Fibroblast of lung (primary cell): Measurements from ENCODE around the gene SLC4A8. TPM values are rescaled to one million over a fixed set of nuclear protein-coding genes. Genes with fewer than 3 reads are reported as not detected.

Experiments used
- DNase-seq, 2 donors: peaks; one replicate each; pipeline versions ENCODE4 v3.0.0 to v3.0.0-alpha.2; 2010; ENCODE audit warnings: low read depth in 2 of 2
- H2AFZ ChIP-seq: 2 replicates; pipeline ENCODE4 v1.5.1; 2012; ENCODE audit warnings: low read length, control low read depth, inconsistent platforms
- H3K27ac ChIP-seq: 2 replicates; pipeline ENCODE4 v1.5.1; 2011; ENCODE audit warnings: low read length, control low read depth; ENCODE audit not compliant: insufficient read depth
- H3K27me3 ChIP-seq: 2 replicates; pipeline ENCODE4 v1.5.1; 2011; ENCODE audit warnings: mild to moderate bottlenecking, low read length; ENCODE audit not compliant: control insufficient read depth, insufficient read depth
- H3K36me3 ChIP-seq: 2 replicates; pipeline ENCODE4 v1.5.1; 2011; ENCODE audit warnings: low read length; ENCODE audit not compliant: control insufficient read depth, insufficient read depth
- H3K4me1 ChIP-seq: 2 replicates; pipeline ENCODE4 v1.5.1; 2011; ENCODE audit warnings: low read length; ENCODE audit not compliant: control insufficient read depth, insufficient read depth; ENCODE audit errors: extremely low read depth
- H3K4me2 ChIP-seq: 2 replicates; pipeline ENCODE4 v1.5.1; 2011; ENCODE audit warnings: low read length, control low read depth; ENCODE audit not compliant: insufficient read depth; ENCODE audit errors: extremely low read depth
- H3K4me3 ChIP-seq, 4 experiments: fragments of 200-600 bp in 1 of 4; sonication (generic) in 1 of 4; replicated peaks in 1 of 4; 2 replicates each; pipeline ENCODE4 v1.5.1; 2011 to 2016; ENCODE audit warnings: low read length in 4 of 4, low read depth in 3 of 4, mild to moderate bottlenecking in 3 of 4, control low read depth in 2 of 4, inconsistent platforms in 1 of 4, mixed read lengths in 1 of 4; ENCODE audit not compliant: insufficient read depth in 1 of 4; ENCODE audit errors: control extremely low read depth in 1 of 4
- H3K79me2 ChIP-seq: 2 replicates; pipeline ENCODE4 v1.5.1; 2012; ENCODE audit warnings: mild to moderate bottlenecking, low read length, inconsistent platforms; ENCODE audit not compliant: control insufficient read depth, insufficient read depth
- H3K9ac ChIP-seq: 2 replicates; pipeline ENCODE4 v1.5.1; 2011; ENCODE audit warnings: mild to moderate bottlenecking, low read length, control low read depth; ENCODE audit not compliant: insufficient read depth
- H3K9me3 ChIP-seq: 2 replicates; pipeline ENCODE4 v1.5.1; 2012; ENCODE audit warnings: low read depth, low read length; ENCODE audit not compliant: control insufficient read depth, insufficient read depth
- H4K20me1 ChIP-seq: 2 replicates; pipeline ENCODE4 v1.5.1; 2011; ENCODE audit warnings: low read length; ENCODE audit not compliant: control insufficient read depth, insufficient read depth; ENCODE audit errors: extremely low read depth
- CTCF ChIP-seq, 2 donors: IDR thresholded peaks in 1 of 2; conservative IDR thresholded peaks in 1 of 2; 1 replicate in 1 of 2; 2 replicates in 1 of 2; pipeline ENCODE4 v1.5.1; 2011 to 2012; ENCODE audit warnings: low read length in 2 of 2, control low read depth in 1 of 2, inconsistent platforms in 1 of 2, low read depth in 1 of 2, mild to moderate bottlenecking in 1 of 2
- EZH2 ChIP-seq: IDR thresholded peaks from 2 replicates; pipeline ENCODE4 v1.5.1; 2012; ENCODE audit warnings: low read length, control low read depth, mild to moderate bottlenecking; ENCODE audit errors: missing control alignments
- polyA plus RNA-seq, 2 donors: library from polyadenylated mRNA; depleted of rRNA in 1 of 2; stranded (reverse) in 1 of 2; unstranded in 1 of 2; fragments of >200 nt; gene quantifications; 2 replicates each; pipeline ENCODE4 v1.2.1, GENCODE V29; 2011 to 2012; ENCODE audit warnings: missing spikeins in 1 of 2
- total RNA-seq: library from RNA; depleted of rRNA; stranded (reverse); fragments of >200 nt; gene quantifications from 2 replicates; pipeline ENCODE4 v1.2.1, GENCODE V29; 2014

Gene SLC4A8
- total and polyA plus RNA-seq, 2 donors (not counting 1 experiment from before 2014, with no cell fraction given) = 4.9 to 7.3 TPM

GRCh38 chr12:51527966-51528365 lies 103.3 kb downstream of the SLC4A8 start:
- no peak overlapping the region for H3K4me3 ChIP-seq
- H2AFZ ChIP-seq = no peak overlapping the region
- peaks cover 5% of the 10 kb centered on the region for H3K4me1 ChIP-seq
- TF ChIP-seq EZH2 (no peak), CTCF (conservative IDR thresholded peaks at IDR 0.05 in 1 of 2, IDR thresholded peaks at IDR 0.05 in 1 of 2; ENCODE audit: low read depth in 1 of 2, low read length in 2 of 2) (no peak)
- H3K27me3 ChIP-seq = no peaks in the 10 kb centered on the region
- no peaks in the 10 kb centered on the region for H3K9me3 ChIP-seq
- H3K4me2 ChIP-seq = no peak overlapping the region
- DNase-seq = no peak
- H3K79me2 ChIP-seq = no peaks in the 10 kb centered on the region
- no peaks in the 10 kb centered on the region for H3K36me3 ChIP-seq
- H4K20me1 ChIP-seq = no peaks in the 10 kb centered on the region
- no peak overlapping the region for H3K9ac ChIP-seq
- H3K27ac ChIP-seq = no peak overlapping the region

- H4K20me1 ChIP-seq = no peaks in the 10 kb centered on the region
- H3K4me2 ChIP-seq = no peak overlapping the region
- no peak for TF ChIP-seq CTCF (conservative IDR thresholded peaks at IDR 0.05 in 1 of 2, IDR thresholded peaks at IDR 0.05 in 1 of 2; ENCODE audit: low read depth in 1 of 2, low read length in 2 of 2)
- TF ChIP-seq EZH2 = no peak
- no peak overlapping the region for H3K27ac ChIP-seq
- H3K36me3 ChIP-seq = no peaks in the 10 kb centered on the region
- H3K4me1 ChIP-seq = peaks cover 5% of the 10 kb centered on the region
- DNase-seq = peak in 1 of 2 donors; percentile 43
- H3K79me2 ChIP-seq = no peaks in the 10 kb centered on the region
- no peaks in the 10 kb centered on the region for H3K9me3 ChIP-seq
- H3K9ac ChIP-seq = no peak overlapping the region
- H2AFZ ChIP-seq = no peak overlapping the region
- H3K27me3 ChIP-seq = no peaks in the 10 kb centered on the region
- H3K4me3 ChIP-seq = no peak overlapping the region
These were observed 104.4 kb downstream of the SLC4A8 start for GRCh38 chr12:51528852-51529650.

GRCh38 chr12:51529651-51529970 lies 105.0 kb downstream of the SLC4A8 start:
- Histone ChIP-seq H3K36me3 (no peaks in the 10 kb centered on the region), H3K27me3 (no peaks in the 10 kb centered on the region), H3K4me1 (peaks cover 5% of the 10 kb centered on the region), H4K20me1 (no peaks in the 10 kb centered on the region), H3K9me3 (no peaks in the 10 kb centered on the region), H3K4me2 (no peak overlapping the region), H3K27ac (no peak overlapping the region), H3K4me3 (no peak overlapping the region), H3K9ac (no peak overlapping the region), H3K79me2 (no peaks in the 10 kb centered on the region), H2AFZ (no peak overlapping the region)
- DNase-seq = no peak
- TF ChIP-seq EZH2 (no peak), CTCF (conservative IDR thresholded peaks at IDR 0.05 in 1 of 2, IDR thresholded peaks at IDR 0.05 in 1 of 2; ENCODE audit: low read depth in 1 of 2, low read length in 2 of 2) (no peak)
